Measurements from ENCODE around the gene APCDD1L. TPM values are rescaled to one million over a fixed set of nuclear protein-coding genes. Genes with fewer than 3 reads are reported as not detected.

APCDD1L gene
- total RNA-seq, 1 donor from 2014 or later, result 5.1 TPM

DNA sequence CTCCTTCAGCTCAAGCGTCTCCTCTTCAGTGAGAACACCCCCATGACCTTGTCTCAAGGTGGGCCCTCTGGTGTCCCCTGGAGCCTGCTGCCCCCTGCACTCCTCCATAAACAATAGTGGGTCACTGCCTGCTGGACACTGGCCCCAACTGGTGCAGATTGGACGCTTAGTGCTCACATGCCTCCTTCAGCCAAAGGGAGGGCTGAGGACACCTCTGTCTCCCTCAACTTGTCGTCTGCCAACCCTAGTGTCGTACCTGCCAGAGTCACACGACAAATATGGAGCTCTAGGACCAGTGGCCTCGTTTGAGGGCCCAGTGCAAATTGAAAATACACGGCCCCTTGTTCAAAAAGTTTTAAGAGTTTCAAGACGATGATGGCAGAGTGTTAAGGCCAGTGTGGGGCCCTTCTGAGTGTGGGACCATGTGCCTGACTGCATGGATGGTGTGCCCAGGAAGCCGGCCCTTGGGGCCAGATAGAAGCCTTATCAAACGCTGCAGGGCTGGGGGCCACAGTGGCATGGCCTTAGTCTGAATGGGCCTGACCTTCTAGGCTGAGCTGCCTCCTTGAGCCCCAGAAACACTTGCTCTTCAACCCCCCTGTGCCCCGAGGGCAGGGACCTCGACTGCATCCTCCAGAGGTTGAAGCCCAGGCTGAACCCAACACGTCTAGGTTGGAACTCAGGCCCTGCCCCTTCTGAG, 20.1 kb downstream of the APCDD1L start:
- Histone ChIP-seq H3K27me3 (ENCODE audit: control insufficient read depth, insufficient read depth, low read length) (no peaks in the 10 kb centered on the region), H3K36me3 (ENCODE audit: control insufficient read depth, insufficient read depth, low read length) (no peaks in the 10 kb centered on the region), H3K4me3 (ENCODE audit: low read depth, low read length) (no peak overlapping the region)
- no peak for TF ChIP-seq CTCF (IDR thresholded peaks at IDR 0.05; ENCODE audit: insufficient read depth, low read length, poor library complexity, severe bottlenecking)
- DNase-seq (ENCODE audit: low read depth), result no peak

DNA sequence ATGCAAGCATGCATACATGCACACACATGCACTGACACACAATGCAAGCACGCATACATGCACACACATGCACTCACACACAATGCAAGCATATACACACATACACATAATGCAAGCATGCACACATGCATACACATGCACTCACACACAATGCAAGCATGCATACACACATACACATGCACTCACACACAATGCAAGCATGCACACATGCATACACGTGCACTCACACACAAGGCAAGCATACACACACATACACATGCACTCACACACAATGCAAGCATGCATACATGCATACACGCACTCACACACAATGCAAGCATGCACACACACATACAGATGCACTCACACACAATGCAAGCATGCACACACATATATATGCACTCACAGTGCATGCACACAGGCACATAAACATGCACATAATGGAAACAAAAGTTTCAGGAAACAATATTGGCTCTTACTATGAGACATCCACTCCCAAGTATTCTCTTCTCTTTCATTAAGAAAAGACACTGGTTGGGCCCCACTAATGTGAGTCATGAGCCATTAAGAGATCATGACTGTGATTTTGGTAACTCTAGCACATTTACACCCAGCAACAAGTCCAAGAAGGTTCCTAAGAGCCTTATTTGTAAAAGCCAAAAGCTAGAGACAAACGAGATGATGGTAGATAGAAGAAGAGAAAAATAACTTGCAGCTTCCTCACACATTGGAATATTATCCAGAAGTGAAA, 22.2 kb downstream of the APCDD1L start:
- Histone ChIP-seq H3K27me3 (ENCODE audit: control insufficient read depth, insufficient read depth, low read length) (no peaks in the 10 kb centered on the region), H3K36me3 (ENCODE audit: control insufficient read depth, insufficient read depth, low read length) (no peaks in the 10 kb centered on the region), H3K4me3 (ENCODE audit: low read depth, low read length) (no peak overlapping the region)
- no peak for TF ChIP-seq CTCF (IDR thresholded peaks at IDR 0.05; ENCODE audit: insufficient read depth, low read length, poor library complexity, severe bottlenecking)
- no peak for DNase-seq (ENCODE audit: low read depth)

GRCh38 chr20:58492074-58492718, 23.0 kb downstream of the APCDD1L start:
- Histone ChIP-seq H3K4me3 (ENCODE audit: low read depth, low read length) (no peak overlapping the region), H3K36me3 (ENCODE audit: control insufficient read depth, insufficient read depth, low read length) (no peaks in the 10 kb centered on the region), H3K27me3 (ENCODE audit: control insufficient read depth, insufficient read depth, low read length) (no peaks in the 10 kb centered on the region)
- TF ChIP-seq CTCF (IDR thresholded peaks at IDR 0.05; ENCODE audit: insufficient read depth, low read length, poor library complexity, severe bottlenecking), result no peak
- no peak for DNase-seq (ENCODE audit: low read depth)

GRCh38 chr20:58486207-58486606, 29.0 kb downstream of the APCDD1L start:
- Histone ChIP-seq H3K27me3 (ENCODE audit: control insufficient read depth, insufficient read depth, low read length) (no peaks in the 10 kb centered on the region), H3K36me3 (ENCODE audit: control insufficient read depth, insufficient read depth, low read length) (no peaks in the 10 kb centered on the region), H3K4me3 (ENCODE audit: low read depth, low read length) (no peak overlapping the region)
- TF ChIP-seq CTCF (IDR thresholded peaks at IDR 0.05; ENCODE audit: insufficient read depth, low read length, poor library complexity, severe bottlenecking), result no peak
- no peak for DNase-seq (ENCODE audit: low read depth)

DNA sequence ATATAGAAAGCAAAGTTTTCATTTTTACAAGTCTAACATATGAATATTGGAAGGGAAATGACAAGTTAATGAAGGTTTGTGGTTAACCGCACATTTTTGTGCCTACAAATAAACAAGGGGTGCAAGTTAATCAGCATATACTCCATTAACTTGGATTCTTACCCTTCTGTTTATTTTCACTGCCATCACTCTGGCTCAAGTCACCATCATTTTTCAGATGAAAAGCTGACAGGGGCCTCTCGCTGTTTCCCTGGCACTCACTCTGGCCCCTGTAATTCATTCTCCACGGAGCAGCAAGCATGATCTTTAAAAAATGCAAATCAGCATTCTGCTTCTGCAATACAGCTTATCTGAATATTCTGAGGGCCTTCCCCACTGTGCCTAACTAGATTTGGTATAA, 29.8 kb downstream of the APCDD1L start:
- Histone ChIP-seq H3K4me3 (ENCODE audit: low read depth, low read length) (no peak overlapping the region), H3K36me3 (ENCODE audit: control insufficient read depth, insufficient read depth, low read length) (no peaks in the 10 kb centered on the region), H3K27me3 (ENCODE audit: control insufficient read depth, insufficient read depth, low read length) (no peaks in the 10 kb centered on the region)
- TF ChIP-seq CTCF (IDR thresholded peaks at IDR 0.05; ENCODE audit: insufficient read depth, low read length, poor library complexity, severe bottlenecking), result no peak
- no peak for DNase-seq (ENCODE audit: low read depth)

Measured in kidney epithelial cell (primary cell).